ENCODE measurements around the gene MPZ. TPM values are rescaled to one million over a fixed set of nuclear protein-coding genes. Genes with fewer than 3 reads are reported as not detected.
A peak's percentile ranks its signal among the peaks of the same experiment; 100 is the strongest.

Gene MPZ
- polyA plus RNA-seq, 1 donor from 2014 or later, result not detected

GRCh38 chr1:161273402-161273801, 36.4 kb downstream of the MPZ start:
- Histone ChIP-seq H3K9ac (ENCODE audit: low read length) (no peak overlapping the region), H3K36me3 (ENCODE audit: insufficient read depth, low read length) (no peaks in the 10 kb centered on the region), H3K9me3 (ENCODE audit: low read length) (no peaks in the 10 kb centered on the region), H3K4me2 (ENCODE audit: low read length) (no peak overlapping the region), H3K27me3 (ENCODE audit: insufficient read depth, low read depth, low read length) (no peaks in the 10 kb centered on the region), H3K27ac (ENCODE audit: low read length) (no peak overlapping the region), H3K9me2 (ENCODE audit: insufficient read depth, low read length) (no peaks in the 10 kb centered on the region), H2AFZ (ENCODE audit: low read depth, low read length) (no peak overlapping the region), H4K20me1 (ENCODE audit: insufficient read depth) (no peaks in the 10 kb centered on the region), H3K4me3 (ENCODE audit: low read length) (no peak overlapping the region), H3K79me2 (replicated peaks; ENCODE audit: insufficient read depth, low read length) (no peaks in the 10 kb centered on the region), H3F3A (ENCODE audit: insufficient read depth, low read length, poor library complexity, severe bottlenecking) (no peaks in the 10 kb centered on the region)
- no peak for TF ChIP-seq REST (IDR thresholded peaks at IDR 0.05; ENCODE audit: borderline replicate concordance)

- Histone ChIP-seq H3K4me3 (ENCODE audit: low read length) (peak overlapping the region; percentile 29), H4K20me1 (ENCODE audit: insufficient read depth) (no peaks in the 10 kb centered on the region), H3K9me2 (ENCODE audit: insufficient read depth, low read length) (no peaks in the 10 kb centered on the region), H3K27ac (ENCODE audit: low read length) (no peak overlapping the region), H3K9me3 (ENCODE audit: low read length) (no peaks in the 10 kb centered on the region), H3F3A (ENCODE audit: insufficient read depth, low read length, poor library complexity, severe bottlenecking) (no peaks in the 10 kb centered on the region), H3K9ac (ENCODE audit: low read length) (no peak overlapping the region), H2AFZ (ENCODE audit: low read depth, low read length) (no peak overlapping the region), H3K27me3 (ENCODE audit: insufficient read depth, low read depth, low read length) (no peaks in the 10 kb centered on the region), H3K36me3 (ENCODE audit: insufficient read depth, low read length) (no peaks in the 10 kb centered on the region), H3K79me2 (replicated peaks; ENCODE audit: insufficient read depth, low read length) (no peaks in the 10 kb centered on the region), H3K4me2 (ENCODE audit: low read length) (peak overlapping the region; percentile 25)
- TF ChIP-seq POLR2AphosphoS5 (IDR thresholded peaks at IDR 0.05) (no peak), SMC3 (conservative IDR thresholded peaks at IDR 0.05; ENCODE audit: poor library complexity) (no peak), EP300 (conservative IDR thresholded peaks at IDR 0.05; ENCODE audit: poor library complexity, severe bottlenecking) (no peak), RAD21 (conservative IDR thresholded peaks at IDR 0.05) (no peak), EZH2 (IDR thresholded peaks at IDR 0.05; ENCODE audit: borderline replicate concordance, insufficient read depth, low read length, poor library complexity, severe bottlenecking) (no peak), CTCF (IDR thresholded peaks at IDR 0.05; ENCODE audit: poor library complexity, severe bottlenecking) (no peak), MXI1 (conservative IDR thresholded peaks at IDR 0.05; ENCODE audit: poor library complexity, severe bottlenecking) (no peak), REST (IDR thresholded peaks at IDR 0.05; ENCODE audit: borderline replicate concordance) (no peak), TAF1 (IDR thresholded peaks at IDR 0.05; ENCODE audit: low read depth) (no peak)
These were observed 42.4 kb downstream of the MPZ start for GRCh38 chr1:161267321-161267720.
